MM.1S (cell line): Measurements from ENCODE around the gene MAGI2.
"Not testable (repeated sequence)": the region's sequence is repeated elsewhere in the genome, so short reads cannot be mapped to it uniquely, and the experiment has no call there.

ENCODE experiments used
- DNase-seq: peaks from one replicate; pipeline ENCODE4 v3.0.0-alpha.2; 2015
- H2AFZ ChIP-seq: fragments of 300-600 bp; sonication (generic); 2 replicates; pipeline ENCODE4 v1.6.0; 2016; ENCODE audit warnings: antibody characterized with exemption, low read length
- H3F3A ChIP-seq: fragments of 300-600 bp; sonication (generic); 2 replicates; pipeline ENCODE4 v1.6.1; 2016; ENCODE audit warnings: mild to moderate bottlenecking, antibody characterized with exemption, low read length, moderate library complexity, mixed read lengths; ENCODE audit not compliant: insufficient read depth
- H3K27ac ChIP-seq: fragments of 300-600 bp; sonication (generic); 2 replicates; pipeline ENCODE4 v1.5.1; 2016; ENCODE audit warnings: mild to moderate bottlenecking, low read length
- H3K27me3 ChIP-seq: fragments of 300-600 bp; sonication (generic); replicated peaks from 2 replicates; pipeline ENCODE4 v1.6.0; 2016; ENCODE audit warnings: low read length; ENCODE audit not compliant: insufficient read depth
- H3K36me3 ChIP-seq: fragments of 300-600 bp; sonication (generic); replicated peaks from 2 replicates; pipeline ENCODE4 v1.6.1; 2016; ENCODE audit warnings: mild to moderate bottlenecking, low read length, mixed read lengths; ENCODE audit not compliant: insufficient read depth
- H3K4me1 ChIP-seq: fragments of 300-600 bp; sonication (generic); 2 replicates; pipeline ENCODE4 v1.6.1; 2016; ENCODE audit warnings: low read length, mixed read lengths
- H3K4me2 ChIP-seq: fragments of 300-600 bp; sonication (generic); 2 replicates; pipeline ENCODE4 v1.6.0; 2016; ENCODE audit warnings: low read depth, low read length
- H3K4me3 ChIP-seq: fragments of 300-600 bp; sonication (generic); 2 replicates; pipeline ENCODE4 v1.5.1; 2016; ENCODE audit warnings: low read length, mixed read lengths
- H3K79me2 ChIP-seq: fragments of 300-600 bp; sonication (generic); 2 replicates; pipeline ENCODE4 v1.6.1; 2016; ENCODE audit warnings: mixed run types, low read length, mixed read lengths
- H3K9ac ChIP-seq: fragments of 300-600 bp; sonication (generic); 2 replicates; pipeline ENCODE4 v1.6.1; 2016; ENCODE audit warnings: low read length, mixed read lengths
- H3K9me2 ChIP-seq: fragments of 300-600 bp; sonication (generic); replicated peaks from 2 replicates; pipeline ENCODE4 v1.6.1; 2016; ENCODE audit warnings: mild to moderate bottlenecking, low read length, mixed read lengths; ENCODE audit not compliant: insufficient read depth
- H3K9me3 ChIP-seq: fragments of 300-600 bp; sonication (generic); replicated peaks from 2 replicates; pipeline ENCODE4 v1.6.1; 2016; ENCODE audit warnings: mild to moderate bottlenecking, low read length, mixed read lengths; ENCODE audit not compliant: insufficient read depth
- H4K20me1 ChIP-seq: fragments of 300-600 bp; sonication (generic); 2 replicates; pipeline ENCODE4 v1.6.1; 2016; ENCODE audit warnings: mild to moderate bottlenecking, low read length, moderate library complexity, mixed read lengths; ENCODE audit not compliant: insufficient read depth
- CTCF ChIP-seq: fragments of 300-600 bp; sonication (generic); IDR thresholded peaks from 2 replicates; pipeline ENCODE4 v1.5.1; 2016; ENCODE audit warnings: antibody characterized with exemption, low read length, mixed read lengths
- EZH2 ChIP-seq: fragments of 300-600 bp; sonication (generic); optimal IDR thresholded peaks from 2 replicates; pipeline ENCODE3; 2017; ENCODE audit warnings: low read depth, mild to moderate bottlenecking, antibody characterized with exemption, low read length, mixed read lengths
- EZH2phosphoT487 ChIP-seq: fragments of 300-600 bp; sonication (generic); IDR thresholded peaks from 2 replicates; pipeline ENCODE4 v1.6.1; 2018; ENCODE audit warnings: antibody characterized with exemption, low read length

The MAGI2 gene

GRCh38 chr7:78253850-78254725, 1199.4 kb downstream of the MAGI2 start:
- Histone ChIP-seq H3K4me1 (peaks cover 22% of the 10 kb centered on the region), H3K79me2 (no peaks in the 10 kb centered on the region), H3K9ac (no peak overlapping the region), H3K4me2 (peak overlapping the region; percentile 30), H3K27me3 (no peaks in the 10 kb centered on the region), H2AFZ (peak overlapping the region; percentile 22), H3F3A (peaks cover 10% of the 10 kb centered on the region; the same call in 1 of the 2 replicates), H4K20me1 (no peaks in the 10 kb centered on the region), H3K36me3 (peaks cover 4% of the 10 kb centered on the region; the same call in 1 of the 2 replicates), H3K9me2 (no peaks in the 10 kb centered on the region), H3K4me3 (no peak overlapping the region), H3K9me3 (no peaks in the 10 kb centered on the region), H3K27ac (peak overlapping the region; percentile 49; the same call in 1 of the 2 replicates)
- no peak for DNase-seq
- TF ChIP-seq EZH2phosphoT487 (no peak), CTCF (no peak), EZH2 (no peak)

GRCh38 chr7:78248867-78249266, 1204.6 kb downstream of the MAGI2 start:
- DNase-seq = no peak
- Histone ChIP-seq H3K27ac (no peak overlapping the region), H3K4me3 (no peak overlapping the region), H3K9ac (no peak overlapping the region), H3K9me3 (no peaks in the 10 kb centered on the region), H2AFZ (no peak overlapping the region), H3K36me3 (no peaks in the 10 kb centered on the region), H3K9me2 (no peaks in the 10 kb centered on the region), H3K4me2 (no peak overlapping the region), H3K79me2 (0 out of 2 replicates have a peak, but pooled peaks cover 8% of the 10 kb centered on the region), H4K20me1 (no peaks in the 10 kb centered on the region), H3K27me3 (no peaks in the 10 kb centered on the region), H3K4me1 (peaks cover 7% of the 10 kb centered on the region), H3F3A (no peaks in the 10 kb centered on the region; the same call in 1 of the 2 replicates)
- no peak for TF ChIP-seq CTCF
- no peak for TF ChIP-seq EZH2phosphoT487
- TF ChIP-seq EZH2 = no peak

GRCh38 chr7:78247910-78248689, 1205.4 kb downstream of the MAGI2 start:
- H2AFZ ChIP-seq = no peak overlapping the region
- no peaks in the 10 kb centered on the region for H3K9me2 ChIP-seq
- TF ChIP-seq EZH2 (no peak), EZH2phosphoT487 (no peak), CTCF (no peak)
- DNase-seq = no peak
- H3K79me2 ChIP-seq = 0 out of 2 replicates have a peak, but pooled peaks cover 8% of the 10 kb centered on the region
- no peak overlapping the region for H3K9ac ChIP-seq
- no peaks in the 10 kb centered on the region for H3F3A ChIP-seq
- H3K4me1 ChIP-seq = no peaks in the 10 kb centered on the region
- H3K27ac ChIP-seq = no peak overlapping the region
- H3K4me3 ChIP-seq = no peak overlapping the region
- no peaks in the 10 kb centered on the region for H4K20me1 ChIP-seq
- no peaks in the 10 kb centered on the region for H3K9me3 ChIP-seq
- H3K4me2 ChIP-seq = no peak overlapping the region
- H3K36me3 ChIP-seq = no peaks in the 10 kb centered on the region
- H3K27me3 ChIP-seq = no peaks in the 10 kb centered on the region

- H3K9ac ChIP-seq, H3K36me3 ChIP-seq, DNase-seq, H3K27ac ChIP-seq, H3K27me3 ChIP-seq, H3K4me3 ChIP-seq, H4K20me1 ChIP-seq, H3K4me2 ChIP-seq, H3K4me1 ChIP-seq, H3K79me2 ChIP-seq, H3F3A ChIP-seq, H2AFZ ChIP-seq, H3K9me3 ChIP-seq, H3K9me2 ChIP-seq: not testable (repeated sequence)
These were observed 1213.3 kb downstream of the MAGI2 start for GRCh38 chr7:78240179-78240578.
